ENCODE results near the gene PKD2L2. TPM values are rescaled to one million over a fixed set of nuclear protein-coding genes. Genes with fewer than 3 reads are reported as not detected.

Gene PKD2L2
- total RNA-seq, 1 donor from 2014 or later = not detected

GRCh38 chr5:137945825-137946224 lies 56.6 kb downstream of the PKD2L2 start:
- Mint-ChIP-seq H3K27me3 (ENCODE audit: low read depth) (no peaks in the 10 kb centered on the region), H3K36me3 (ENCODE audit: low read depth) (peaks cover 40% of the 10 kb centered on the region), H3K4me3 (no peak overlapping the region)

GRCh38 chr5:137954131-137954879 lies 65.0 kb downstream of the PKD2L2 start:
- H3K27me3 Mint-ChIP-seq (ENCODE audit: low read depth) = no peaks in the 10 kb centered on the region
- no peak overlapping the region for H3K4me3 Mint-ChIP-seq
- TF ChIP-seq CTCF (conservative IDR thresholded peaks at IDR 0.05) = no peak
- H3K4me1 Mint-ChIP-seq = peaks cover 5% of the 10 kb centered on the region
- no peaks in the 10 kb centered on the region for H3K9me3 Mint-ChIP-seq
- H3K36me3 Mint-ChIP-seq (ENCODE audit: low read depth) = peaks cover 12% of the 10 kb centered on the region
- no peak for DNase-seq (ENCODE audit: low read depth, low spot score)
- no peak overlapping the region for H3K27ac Mint-ChIP-seq (ENCODE audit: unreplicated experiment)

More at GRCh38 chr5:137945825-137946224, 56.6 kb downstream of the PKD2L2 start:
- Mint-ChIP-seq H3K9me3 (no peaks in the 10 kb centered on the region), H3K4me1 (no peaks in the 10 kb centered on the region), H3K27ac (ENCODE audit: unreplicated experiment) (no peak overlapping the region)
- no peak for DNase-seq (ENCODE audit: low read depth, low spot score)
- no peak for TF ChIP-seq CTCF (conservative IDR thresholded peaks at IDR 0.05)

GRCh38 chr5:137957948-137958347 lies 68.7 kb downstream of the PKD2L2 start:
- DNase-seq (ENCODE audit: low read depth, low spot score) = no peak
- Mint-ChIP-seq H3K36me3 (ENCODE audit: low read depth) (peaks cover 11% of the 10 kb centered on the region), H3K4me1 (peaks cover 5% of the 10 kb centered on the region), H3K27ac (ENCODE audit: unreplicated experiment) (no peak overlapping the region), H3K9me3 (no peaks in the 10 kb centered on the region), H3K27me3 (ENCODE audit: low read depth) (no peaks in the 10 kb centered on the region), H3K4me3 (no peak overlapping the region)
- no peak for TF ChIP-seq CTCF (conservative IDR thresholded peaks at IDR 0.05)

GRCh38 chr5:137959488-137959887 lies 70.2 kb downstream of the PKD2L2 start:
- H3K9me3 Mint-ChIP-seq = no peaks in the 10 kb centered on the region

GRCh38 chr5:137960141-137960540 lies 70.9 kb downstream of the PKD2L2 start:
- peaks cover 5% of the 10 kb centered on the region for H3K4me1 Mint-ChIP-seq
- no peak overlapping the region for H3K27ac Mint-ChIP-seq (ENCODE audit: unreplicated experiment)
- DNase-seq (ENCODE audit: low read depth, low spot score) = no peak
- no peak overlapping the region for H3K4me3 Mint-ChIP-seq
- H3K27me3 Mint-ChIP-seq (ENCODE audit: low read depth) = no peaks in the 10 kb centered on the region
- H3K36me3 Mint-ChIP-seq (ENCODE audit: low read depth) = peaks cover 8% of the 10 kb centered on the region
- TF ChIP-seq CTCF (conservative IDR thresholded peaks at IDR 0.05) = no peak
- H3K9me3 Mint-ChIP-seq = no peaks in the 10 kb centered on the region

More at GRCh38 chr5:137959488-137959887, 70.2 kb downstream of the PKD2L2 start:
- Mint-ChIP-seq H3K4me1 (peaks cover 5% of the 10 kb centered on the region), H3K27me3 (ENCODE audit: low read depth) (no peaks in the 10 kb centered on the region), H3K4me3 (no peak overlapping the region), H3K36me3 (ENCODE audit: low read depth) (peaks cover 8% of the 10 kb centered on the region), H3K27ac (ENCODE audit: unreplicated experiment) (no peak overlapping the region)
- DNase-seq (ENCODE audit: low read depth, low spot score) = no peak
- no peak for TF ChIP-seq CTCF (conservative IDR thresholded peaks at IDR 0.05)
